ENCODE measurements around the gene ACTA1.
"Not testable (repeated sequence)": the region's sequence is repeated elsewhere in the genome, so short reads cannot be mapped to it uniquely, and the experiment has no call there.

Gene ACTA1

GRCh38 chr1:229478852-229479251 is 45.0 kb upstream of the ACTA1 start:
- Histone ChIP-seq H3K79me2 (ENCODE audit: insufficient read depth, low read depth) (no peaks in the 10 kb centered on the region), H3K27ac (no peak overlapping the region), H3K27me3 (ENCODE audit: insufficient read depth, low read depth) (no peaks in the 10 kb centered on the region), H3K36me3 (ENCODE audit: insufficient read depth) (peaks cover 12% of the 10 kb centered on the region), H4K20me1 (ENCODE audit: insufficient read depth) (no peaks in the 10 kb centered on the region), H3K4me3 (IDR thresholded peaks at IDR 0.05; ENCODE audit: insufficient read depth, low read depth, low read length) (no peak overlapping the region), H2AFZ (ENCODE audit: low read depth) (no peak overlapping the region), H3K4me2 (no peak overlapping the region), H3K4me1 (ENCODE audit: low read depth, poor library complexity, severe bottlenecking) (peaks cover 15% of the 10 kb centered on the region), H3K9ac (no peak overlapping the region)
- no peak for TF ChIP-seq CTCF (conservative IDR thresholded peaks at IDR 0.05; ENCODE audit: low read depth, low read length)

GRCh38 chr1:229475859-229476258 is 42.0 kb upstream of the ACTA1 start:
- not testable (repeated sequence) for H3K4me3 ChIP-seq (IDR thresholded peaks at IDR 0.05; ENCODE audit: insufficient read depth, low read depth, low read length); H3K27ac ChIP-seq; H3K4me2 ChIP-seq; H4K20me1 ChIP-seq (ENCODE audit: insufficient read depth); H3K9ac ChIP-seq; H2AFZ ChIP-seq (ENCODE audit: low read depth); H3K79me2 ChIP-seq (ENCODE audit: insufficient read depth, low read depth); H3K27me3 ChIP-seq (ENCODE audit: insufficient read depth, low read depth)
- Histone ChIP-seq H3K4me1 (ENCODE audit: low read depth, poor library complexity, severe bottlenecking) (peaks cover 15% of the 10 kb centered on the region), H3K36me3 (ENCODE audit: insufficient read depth) (peaks cover 12% of the 10 kb centered on the region)

DNA sequence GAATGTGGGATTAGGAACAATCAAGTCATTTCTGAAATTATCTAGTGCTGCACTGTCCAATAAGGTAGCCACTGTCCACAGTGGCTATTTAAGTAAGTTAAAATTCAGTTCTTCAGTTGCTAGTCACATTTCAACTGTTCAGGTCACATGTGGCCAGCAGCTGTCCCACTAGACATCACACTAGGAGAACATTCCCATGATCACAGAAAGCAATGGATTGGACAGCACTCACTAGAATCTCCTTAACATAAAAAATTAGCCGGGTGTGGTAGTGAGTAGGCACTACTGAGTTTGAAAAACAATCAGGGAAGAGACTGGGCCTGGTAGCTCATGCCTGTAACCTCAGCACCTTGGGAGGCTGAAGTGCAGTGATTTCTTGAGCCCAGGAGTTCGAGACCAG is 40.6 kb upstream of the ACTA1 start:
- Histone ChIP-seq H3K4me1 (ENCODE audit: low read depth, poor library complexity, severe bottlenecking) (peaks cover 15% of the 10 kb centered on the region), H3K36me3 (ENCODE audit: insufficient read depth) (peaks cover 12% of the 10 kb centered on the region), H3K4me3 (IDR thresholded peaks at IDR 0.05; ENCODE audit: insufficient read depth, low read depth, low read length) (no peak overlapping the region), H3K27ac (no peak overlapping the region), H3K79me2 (ENCODE audit: insufficient read depth, low read depth) (no peaks in the 10 kb centered on the region), H3K27me3 (ENCODE audit: insufficient read depth, low read depth) (no peaks in the 10 kb centered on the region), H4K20me1 (ENCODE audit: insufficient read depth) (no peaks in the 10 kb centered on the region), H3K9ac (no peak overlapping the region), H2AFZ (ENCODE audit: low read depth) (no peak overlapping the region), H3K4me2 (no peak overlapping the region)
- no peak for TF ChIP-seq CTCF (conservative IDR thresholded peaks at IDR 0.05; ENCODE audit: low read depth, low read length)

GRCh38 chr1:229471175-229471574 is 37.3 kb upstream of the ACTA1 start:
- Histone ChIP-seq H2AFZ (ENCODE audit: low read depth) (no peak overlapping the region), H3K9ac (no peak overlapping the region), H4K20me1 (ENCODE audit: insufficient read depth) (no peaks in the 10 kb centered on the region), H3K79me2 (ENCODE audit: insufficient read depth, low read depth) (no peaks in the 10 kb centered on the region), H3K27ac (no peak overlapping the region), H3K4me2 (no peak overlapping the region), H3K27me3 (ENCODE audit: insufficient read depth, low read depth) (no peaks in the 10 kb centered on the region), H3K4me1 (ENCODE audit: low read depth, poor library complexity, severe bottlenecking) (peaks cover 6% of the 10 kb centered on the region), H3K4me3 (IDR thresholded peaks at IDR 0.05; ENCODE audit: insufficient read depth, low read depth, low read length) (no peak overlapping the region), H3K36me3 (ENCODE audit: insufficient read depth) (peaks cover 12% of the 10 kb centered on the region)
- no peak for TF ChIP-seq CTCF (conservative IDR thresholded peaks at IDR 0.05; ENCODE audit: low read depth, low read length)

GRCh38 chr1:229470406-229471043 is 36.6 kb upstream of the ACTA1 start:
- Histone ChIP-seq H2AFZ (ENCODE audit: low read depth) (no peak overlapping the region), H3K4me2 (no peak overlapping the region), H3K4me1 (ENCODE audit: low read depth, poor library complexity, severe bottlenecking) (peaks cover 6% of the 10 kb centered on the region), H3K27me3 (ENCODE audit: insufficient read depth, low read depth) (no peaks in the 10 kb centered on the region), H3K36me3 (ENCODE audit: insufficient read depth) (peaks cover 12% of the 10 kb centered on the region), H3K27ac (no peak overlapping the region), H3K79me2 (ENCODE audit: insufficient read depth, low read depth) (no peaks in the 10 kb centered on the region), H3K9ac (no peak overlapping the region), H4K20me1 (ENCODE audit: insufficient read depth) (no peaks in the 10 kb centered on the region), H3K4me3 (IDR thresholded peaks at IDR 0.05; ENCODE audit: insufficient read depth, low read depth, low read length) (no peak overlapping the region)
- TF ChIP-seq CTCF (conservative IDR thresholded peaks at IDR 0.05; ENCODE audit: low read depth, low read length) = no peak

Measured in KMS-11 (cell line).